ENCODE measurements around the gene MAP2K4. TPM values are rescaled to one million over a fixed set of nuclear protein-coding genes. Genes with fewer than 3 reads are reported as not detected.
"Not testable (repeated sequence)": the region's sequence is repeated elsewhere in the genome, so short reads cannot be mapped to it uniquely, and the experiment has no call there.

The MAP2K4 gene
- total and polyA plus RNA-seq, 2 donors (not counting 1 experiment from before 2014, with no cell fraction given): 23.5 to 25.4 TPM

DNA sequence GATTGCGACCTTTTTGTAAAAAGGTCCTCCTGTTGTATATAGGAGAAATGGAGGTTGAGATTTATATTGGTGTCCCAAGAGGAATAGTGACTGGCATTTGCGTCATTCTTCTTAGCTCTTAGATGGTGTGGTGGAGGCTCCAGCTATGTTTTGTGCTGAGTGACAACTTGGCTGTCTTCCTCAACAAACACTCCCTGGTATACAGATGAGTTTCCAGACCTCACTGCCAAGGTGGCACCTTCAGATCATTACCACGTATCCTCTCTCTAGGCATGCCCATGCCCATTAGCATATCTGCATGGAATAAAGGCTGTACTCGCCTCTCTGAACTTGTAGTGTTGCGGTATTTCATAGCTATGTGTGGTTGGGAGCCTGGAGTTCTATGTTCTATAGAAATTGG lies 120.0 kb downstream of the MAP2K4 start:
- no peak for DNase-seq (ENCODE audit: low read depth in 2 of 2)
- H3K9ac ChIP-seq (ENCODE audit: insufficient read depth, low read length): no peak overlapping the region
- H3K79me2 ChIP-seq (ENCODE audit: control insufficient read depth, insufficient read depth, low read length): no peaks in the 10 kb centered on the region

DNA sequence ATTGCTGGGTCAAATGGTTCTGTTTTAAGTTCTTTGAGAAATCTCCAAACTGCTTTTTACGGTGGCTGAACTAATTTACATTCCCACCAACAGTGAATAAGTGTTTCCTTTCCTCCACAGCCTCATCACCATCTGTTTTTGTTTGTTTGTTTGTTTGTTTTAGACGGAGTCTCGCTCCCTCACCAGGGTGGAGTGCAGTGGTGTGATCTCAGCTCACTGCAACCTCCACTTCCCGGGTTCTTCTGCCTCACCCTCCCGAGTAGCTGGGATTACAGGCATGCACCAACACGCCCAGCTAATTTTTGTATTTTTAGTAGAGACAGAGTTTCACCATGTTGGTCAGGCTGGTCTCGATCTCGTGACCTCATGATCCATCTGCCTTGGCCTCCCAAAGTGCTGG lies 141.5 kb downstream of the MAP2K4 start:
- H3K27me3 ChIP-seq (ENCODE audit: control insufficient read depth, insufficient read depth, low read length); H2AFZ ChIP-seq (ENCODE audit: low read length); H3K9me3 ChIP-seq (ENCODE audit: control insufficient read depth, insufficient read depth, low read depth, low read length); H3K4me2 ChIP-seq (ENCODE audit: extremely low read depth, insufficient read depth, low read length); H3K4me3 ChIP-seq (replicated peaks in 1 of 4; ENCODE audit: control extremely low read depth in 1 of 4, insufficient read depth in 1 of 4, low read depth in 3 of 4, low read length in 4 of 4); H3K27ac ChIP-seq (ENCODE audit: insufficient read depth, low read length); H3K4me1 ChIP-seq (ENCODE audit: control insufficient read depth, extremely low read depth, insufficient read depth, low read length); H4K20me1 ChIP-seq (ENCODE audit: control insufficient read depth, extremely low read depth, insufficient read depth, low read length); H3K36me3 ChIP-seq (ENCODE audit: control insufficient read depth, insufficient read depth, low read length); H3K9ac ChIP-seq (ENCODE audit: insufficient read depth, low read length); H3K79me2 ChIP-seq (ENCODE audit: control insufficient read depth, insufficient read depth, low read length); DNase-seq (ENCODE audit: low read depth in 2 of 2): not testable (repeated sequence)

More for the DNA sequence above, 120.0 kb downstream of the MAP2K4 start:
- Histone ChIP-seq H3K4me1 (ENCODE audit: control insufficient read depth, extremely low read depth, insufficient read depth, low read length) (no peaks in the 10 kb centered on the region), H4K20me1 (ENCODE audit: control insufficient read depth, extremely low read depth, insufficient read depth, low read length) (no peaks in the 10 kb centered on the region), H3K27me3 (ENCODE audit: control insufficient read depth, insufficient read depth, low read length) (no peaks in the 10 kb centered on the region), H3K27ac (ENCODE audit: insufficient read depth, low read length) (no peak overlapping the region), H3K4me3 (replicated peaks in 1 of 4; ENCODE audit: control extremely low read depth in 1 of 4, insufficient read depth in 1 of 4, low read depth in 3 of 4, low read length in 4 of 4) (no peak overlapping the region), H3K4me2 (ENCODE audit: extremely low read depth, insufficient read depth, low read length) (no peak overlapping the region), H3K36me3 (ENCODE audit: control insufficient read depth, insufficient read depth, low read length) (peaks cover 3% of the 10 kb centered on the region), H3K9me3 (ENCODE audit: control insufficient read depth, insufficient read depth, low read depth, low read length) (no peaks in the 10 kb centered on the region), H2AFZ (ENCODE audit: low read length) (no peak overlapping the region)
- TF ChIP-seq, protein P1, sequence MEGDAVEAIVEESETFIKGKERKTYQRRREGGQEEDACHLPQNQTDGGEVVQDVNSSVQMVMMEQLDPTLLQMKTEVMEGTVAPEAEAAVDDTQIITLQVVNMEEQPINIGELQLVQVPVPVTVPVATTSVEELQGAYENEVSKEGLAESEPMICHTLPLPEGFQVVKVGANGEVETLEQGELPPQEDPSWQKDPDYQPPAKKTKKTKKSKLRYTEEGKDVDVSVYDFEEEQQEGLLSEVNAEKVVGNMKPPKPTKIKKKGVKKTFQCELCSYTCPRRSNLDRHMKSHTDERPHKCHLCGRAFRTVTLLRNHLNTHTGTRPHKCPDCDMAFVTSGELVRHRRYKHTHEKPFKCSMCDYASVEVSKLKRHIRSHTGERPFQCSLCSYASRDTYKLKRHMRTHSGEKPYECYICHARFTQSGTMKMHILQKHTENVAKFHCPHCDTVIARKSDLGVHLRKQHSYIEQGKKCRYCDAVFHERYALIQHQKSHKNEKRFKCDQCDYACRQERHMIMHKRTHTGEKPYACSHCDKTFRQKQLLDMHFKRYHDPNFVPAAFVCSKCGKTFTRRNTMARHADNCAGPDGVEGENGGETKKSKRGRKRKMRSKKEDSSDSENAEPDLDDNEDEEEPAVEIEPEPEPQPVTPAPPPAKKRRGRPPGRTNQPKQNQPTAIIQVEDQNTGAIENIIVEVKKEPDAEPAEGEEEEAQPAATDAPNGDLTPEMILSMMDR (conservative IDR thresholded peaks at IDR 0.05 in 1 of 2, IDR thresholded peaks at IDR 0.05 in 1 of 2; ENCODE audit: low read depth in 1 of 2, low read length in 2 of 2): no peak
- TF ChIP-seq EZH2 (IDR thresholded peaks at IDR 0.05; ENCODE audit: low read length, missing control alignments): no peak

DNA sequence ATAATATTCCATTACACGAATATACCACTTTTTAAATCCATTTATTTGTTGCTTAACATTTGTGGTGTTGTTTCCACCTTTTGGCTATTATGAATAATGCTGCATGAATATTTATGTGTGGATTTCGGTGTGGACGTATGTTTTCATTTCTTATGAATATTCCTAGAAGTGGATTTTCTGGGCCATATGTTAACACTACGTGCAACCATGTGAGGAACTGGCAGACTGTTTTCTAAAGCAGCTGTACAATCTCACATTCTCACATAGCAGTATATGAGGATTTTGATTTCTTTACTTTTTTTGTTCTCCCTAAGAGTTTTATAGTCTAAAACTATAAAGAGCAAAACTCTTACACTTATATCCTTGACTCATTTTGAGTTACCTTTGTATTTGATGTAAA lies 143.4 kb downstream of the MAP2K4 start:
- Histone ChIP-seq H3K4me3 (replicated peaks in 1 of 4; ENCODE audit: control extremely low read depth in 1 of 4, insufficient read depth in 1 of 4, low read depth in 3 of 4, low read length in 4 of 4) (no peak overlapping the region), H3K9me3 (ENCODE audit: control insufficient read depth, insufficient read depth, low read depth, low read length) (no peaks in the 10 kb centered on the region), H3K36me3 (ENCODE audit: control insufficient read depth, insufficient read depth, low read length) (no peaks in the 10 kb centered on the region), H3K4me1 (ENCODE audit: control insufficient read depth, extremely low read depth, insufficient read depth, low read length) (no peaks in the 10 kb centered on the region), H4K20me1 (ENCODE audit: control insufficient read depth, extremely low read depth, insufficient read depth, low read length) (no peaks in the 10 kb centered on the region), H3K9ac (ENCODE audit: insufficient read depth, low read length) (no peak overlapping the region), H3K79me2 (ENCODE audit: control insufficient read depth, insufficient read depth, low read length) (no peaks in the 10 kb centered on the region), H2AFZ (ENCODE audit: low read length) (no peak overlapping the region), H3K27me3 (ENCODE audit: control insufficient read depth, insufficient read depth, low read length) (no peaks in the 10 kb centered on the region), H3K27ac (ENCODE audit: insufficient read depth, low read length) (no peak overlapping the region), H3K4me2 (ENCODE audit: extremely low read depth, insufficient read depth, low read length) (no peak overlapping the region)
- TF ChIP-seq EZH2 (IDR thresholded peaks at IDR 0.05; ENCODE audit: low read length, missing control alignments): no peak
- no peak for DNase-seq (ENCODE audit: low read depth in 2 of 2)

DNA sequence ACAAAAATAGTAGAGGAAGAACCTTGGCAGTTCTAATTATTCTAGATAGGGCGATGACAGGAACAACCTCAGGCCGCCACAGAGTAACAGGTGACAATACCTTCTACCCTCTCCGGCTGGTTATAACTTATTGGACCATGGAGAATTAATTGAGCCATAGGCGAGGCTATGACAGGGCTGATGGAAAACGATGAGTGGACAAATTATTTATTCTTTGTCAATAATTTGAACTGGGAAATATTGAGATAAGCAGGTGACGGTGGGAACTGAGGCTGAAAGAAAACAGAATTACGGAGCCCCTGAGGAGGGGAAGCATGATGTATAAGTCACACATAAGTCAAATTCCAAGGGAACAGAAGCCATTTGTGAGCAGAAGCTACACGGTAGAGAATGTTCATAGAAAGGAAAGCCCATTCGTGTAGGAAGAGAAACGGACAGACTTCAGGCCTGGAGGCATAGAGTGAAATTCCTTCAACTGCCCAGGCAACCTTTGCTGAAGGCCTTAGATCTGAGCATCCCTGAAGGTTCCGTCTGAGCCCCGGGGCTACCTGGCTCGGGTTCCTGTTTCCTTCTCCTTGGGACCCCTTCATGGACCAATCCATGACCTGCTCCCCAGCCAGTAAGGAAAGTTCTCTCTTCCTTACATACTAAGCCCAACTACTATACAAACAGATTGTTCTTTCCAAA lies 158.1 kb downstream of the MAP2K4 start:
- Histone ChIP-seq H3K36me3 (ENCODE audit: control insufficient read depth, insufficient read depth, low read length) (no peaks in the 10 kb centered on the region), H3K9ac (ENCODE audit: insufficient read depth, low read length) (no peak overlapping the region), H3K4me1 (ENCODE audit: control insufficient read depth, extremely low read depth, insufficient read depth, low read length) (no peaks in the 10 kb centered on the region), H3K79me2 (ENCODE audit: control insufficient read depth, insufficient read depth, low read length) (no peaks in the 10 kb centered on the region), H3K4me2 (ENCODE audit: extremely low read depth, insufficient read depth, low read length) (no peak overlapping the region), H3K4me3 (replicated peaks in 1 of 4; ENCODE audit: control extremely low read depth in 1 of 4, insufficient read depth in 1 of 4, low read depth in 3 of 4, low read length in 4 of 4) (no peak overlapping the region), H3K27me3 (ENCODE audit: control insufficient read depth, insufficient read depth, low read length) (no peaks in the 10 kb centered on the region), H4K20me1 (ENCODE audit: control insufficient read depth, extremely low read depth, insufficient read depth, low read length) (no peaks in the 10 kb centered on the region), H2AFZ (ENCODE audit: low read length) (no peak overlapping the region), H3K27ac (ENCODE audit: insufficient read depth, low read length) (no peak overlapping the region), H3K9me3 (ENCODE audit: control insufficient read depth, insufficient read depth, low read depth, low read length) (no peaks in the 10 kb centered on the region)
- DNase-seq (ENCODE audit: low read depth in 2 of 2): no peak
- no peak for TF ChIP-seq EZH2 (IDR thresholded peaks at IDR 0.05; ENCODE audit: low read length, missing control alignments)
- TF ChIP-seq, protein P1 (conservative IDR thresholded peaks at IDR 0.05 in 1 of 2, IDR thresholded peaks at IDR 0.05 in 1 of 2; ENCODE audit: low read depth in 1 of 2, low read length in 2 of 2): no peak

All from fibroblast of lung (primary cell).